HS-27A (cell line): ENCODE measurements around the gene ERVW-1.
A peak's percentile ranks its signal among the peaks of the same experiment; 100 is the strongest.
"Not testable (repeated sequence)": the region's sequence is repeated elsewhere in the genome, so short reads cannot be mapped to it uniquely, and the experiment has no call there.

Experiments
- DNase-seq: peaks from one replicate; pipeline ENCODE4 v3.0.0-alpha.2; 2012; ENCODE audit warnings: low read depth, missing footprints

The ERVW-1 gene

GRCh38 chr7:92468589-92468988 is 9.2 kb downstream of the ERVW-1 start:
- not testable (repeated sequence) for DNase-seq

GRCh38 chr7:92466682-92467081 is 11.1 kb downstream of the ERVW-1 start:
- DNase-seq, result no peak

GRCh38 chr7:92464515-92464914 is 13.2 kb downstream of the ERVW-1 start:
- DNase-seq, result no peak

GRCh38 chr7:92462560-92462959 is 15.2 kb downstream of the ERVW-1 start:
- no peak for DNase-seq

GRCh38 chr7:92461027-92462003 is 16.4 kb downstream of the ERVW-1 start:
- no peak for DNase-seq

GRCh38 chr7:92460510-92460909 is 17.2 kb downstream of the ERVW-1 start:
- no peak for DNase-seq

- DNase-seq, result no peak
Observed at GRCh38 chr7:92460109-92460508, 17.6 kb downstream of the ERVW-1 start.

GRCh38 chr7:92456236-92456635 is 21.5 kb downstream of the ERVW-1 start:
- DNase-seq, result no peak

GRCh38 chr7:92451645-92452044 is 26.1 kb downstream of the ERVW-1 start:
- no peak for DNase-seq

GRCh38 chr7:92448205-92448747 is 29.5 kb downstream of the ERVW-1 start:
- DNase-seq, result peak; percentile 4

GRCh38 chr7:92447345-92448204 is 30.2 kb downstream of the ERVW-1 start, which contains the start of gene GATAD1:
TSS of gene GATAD1 (plus strand) at chr7:92447482. CDS start at chr7:92447730, 248 bp downstream.
- DNase-seq, result peak; percentile 60

GRCh38 chr7:92446869-92447344 is 30.8 kb downstream of the ERVW-1 start:
- no peak for DNase-seq

GRCh38 chr7:92442720-92443119 is 35.0 kb downstream of the ERVW-1 start:
- DNase-seq, result not testable (repeated sequence)

GRCh38 chr7:92437956-92438491 is 39.7 kb downstream of the ERVW-1 start:
- DNase-seq, result no peak

- no peak for DNase-seq
Observed at GRCh38 chr7:92436612-92437445, 40.9 kb downstream of the ERVW-1 start.

- DNase-seq, result no peak
Observed at GRCh38 chr7:92435542-92435941, 42.2 kb downstream of the ERVW-1 start.

GRCh38 chr7:92433019-92433418 is 44.7 kb downstream of the ERVW-1 start:
- DNase-seq, result no peak

- no peak for DNase-seq
Observed at GRCh38 chr7:92432299-92432946, 45.3 kb downstream of the ERVW-1 start.

- no peak for DNase-seq
Observed at GRCh38 chr7:92427193-92427592, 50.6 kb downstream of the ERVW-1 start.

- no peak for DNase-seq
Observed at GRCh38 chr7:92425311-92425947, 52.3 kb downstream of the ERVW-1 start.
